ENCODE measurements around the gene SNX27.
"Not testable (repeated sequence)": the region's sequence is repeated elsewhere in the genome, so short reads cannot be mapped to it uniquely, and the experiment has no call there.

GRCh38 chr1:151670036-151670675 lies 58.3 kb downstream of the SNX27 start:
- TF ChIP-seq CTCF, MAX (IDR thresholded peaks at IDR 0.05; ENCODE audit: low read depth, low read length): not testable (repeated sequence)

All from NB4 (cell line).